HG02840 (cell line): Measurements from ENCODE around the gene CASS4.

ENCODE experiments used
- ATAC-seq: cut with Tn5 transposase; IDR thresholded peaks from one replicate; pipeline ENCODE4 v1.9.1; 2021; ENCODE audit warnings: mild to moderate bottlenecking, moderate library complexity, moderate number of reproducible peaks; ENCODE audit not compliant: unreplicated experiment, low FRiP score

The CASS4 gene

DNA sequence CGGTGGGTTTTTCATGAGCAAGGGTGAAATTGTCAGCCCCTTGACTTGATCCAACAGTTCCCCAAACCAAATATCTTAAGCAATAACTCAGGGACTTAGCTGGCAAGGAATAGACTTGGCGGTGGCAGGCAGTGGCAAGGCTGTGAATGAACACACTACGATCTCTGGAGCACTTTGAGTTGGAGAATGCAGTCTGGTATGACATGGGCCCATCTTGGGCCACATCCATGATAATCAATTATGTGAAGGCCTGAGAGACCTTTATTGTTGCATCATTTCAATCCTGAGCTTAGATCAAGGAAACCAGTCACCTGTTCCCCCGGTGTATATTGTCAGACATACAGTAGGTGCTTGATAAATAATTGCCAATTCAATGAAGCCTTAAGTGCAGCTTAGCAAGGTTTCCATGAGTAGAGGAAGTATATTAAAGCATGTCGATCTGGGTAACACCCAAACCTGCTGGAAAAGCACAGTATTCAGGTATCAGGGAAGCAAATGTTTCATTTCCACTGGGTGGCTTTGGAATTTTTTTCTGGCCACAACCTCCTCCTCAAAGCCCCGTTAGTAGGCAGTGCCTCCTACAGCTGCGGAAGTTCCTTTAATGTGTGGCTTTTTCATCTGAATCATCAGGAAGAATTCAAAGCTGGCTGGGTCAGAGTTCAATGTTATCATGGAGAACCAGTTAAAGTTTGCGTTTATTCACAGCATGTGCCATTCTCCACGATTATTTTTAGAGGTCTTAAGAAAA lies 10.2 kb downstream of the CASS4 start:
- ATAC-seq = no peak

- ATAC-seq = no peak
Observed at GRCh38 chr20:56422824-56423189, 10.7 kb downstream of the CASS4 start.

DNA sequence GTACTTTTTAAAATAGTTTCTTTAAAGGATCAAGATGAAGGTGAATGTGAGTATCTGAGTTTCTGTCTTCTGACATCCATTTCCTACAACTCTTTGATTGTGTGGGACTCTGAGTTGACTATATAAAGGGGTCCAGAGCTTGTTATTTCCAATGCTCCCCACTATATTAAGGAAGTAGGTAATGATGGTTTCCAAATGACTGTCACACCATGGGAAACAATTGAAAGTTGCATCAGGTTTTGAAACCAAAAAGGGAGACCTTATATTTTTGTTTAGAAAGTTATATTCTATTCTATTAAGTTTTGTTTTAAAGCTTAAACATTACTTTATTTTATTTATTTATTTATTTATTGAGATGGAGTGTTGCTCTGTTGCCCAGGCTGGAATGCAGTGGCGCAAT lies 11.2 kb downstream of the CASS4 start:
- no peak for ATAC-seq

DNA sequence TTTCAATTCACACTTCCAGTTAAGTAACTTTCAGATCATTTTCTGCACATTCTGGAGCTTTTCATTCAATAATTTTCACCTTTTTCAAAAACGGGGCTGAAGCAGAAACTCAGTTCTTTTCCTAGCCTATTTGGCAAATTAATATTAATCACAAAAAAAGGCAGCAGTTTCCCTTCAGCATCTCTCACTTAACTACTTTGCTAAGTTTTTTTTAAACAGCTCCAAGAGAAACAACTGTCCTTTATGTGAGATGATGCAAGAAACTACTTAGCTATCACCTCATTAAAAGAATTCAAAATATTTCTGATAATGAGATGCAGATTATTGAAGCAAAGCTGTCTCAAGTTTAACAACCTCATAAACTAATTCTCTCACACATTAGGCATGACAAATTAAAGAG lies 11.8 kb downstream of the CASS4 start:
- ATAC-seq = no peak

DNA sequence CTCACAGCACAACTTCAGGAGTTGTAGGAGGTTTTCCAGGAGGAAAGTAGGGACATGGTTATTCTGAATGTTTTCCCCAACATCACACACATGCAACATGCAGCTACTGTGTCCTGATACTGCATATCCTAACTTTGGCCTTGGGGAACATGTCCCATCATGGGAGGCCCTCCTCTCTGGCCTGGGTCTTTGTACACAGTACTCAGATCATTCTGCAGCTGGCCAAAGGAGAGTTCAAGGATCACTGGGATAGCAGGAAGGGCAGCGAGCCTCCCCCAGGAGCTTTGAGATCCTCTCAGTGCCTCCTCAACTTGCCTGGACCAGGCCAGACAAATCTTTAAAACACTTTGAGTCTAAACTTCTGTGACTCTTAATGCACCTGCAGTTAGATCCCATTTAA lies 12.9 kb downstream of the CASS4 start:
- no peak for ATAC-seq

GRCh38 chr20:56426026-56426425 lies 14.0 kb downstream of the CASS4 start:
- ATAC-seq = no peak

DNA sequence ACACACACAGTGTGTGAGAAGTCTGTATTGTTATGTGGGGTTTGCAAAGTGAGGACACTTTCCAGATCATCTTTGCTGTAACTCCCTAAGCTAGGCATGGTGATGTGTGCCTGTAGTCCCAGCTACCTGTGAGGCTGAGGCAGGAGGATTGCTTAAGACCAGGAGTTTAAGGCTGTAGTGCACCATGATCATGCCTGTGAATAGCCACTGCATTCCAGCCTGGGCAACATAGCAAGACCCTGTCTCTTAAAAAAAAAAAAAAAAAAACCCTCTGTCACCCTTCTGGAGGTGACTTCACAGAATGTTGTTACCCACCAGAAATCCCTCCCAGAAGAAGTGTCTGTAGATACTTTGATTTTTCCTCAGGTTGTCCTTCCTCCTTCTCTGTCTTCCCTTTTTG lies 14.9 kb downstream of the CASS4 start:
- ATAC-seq = no peak

DNA sequence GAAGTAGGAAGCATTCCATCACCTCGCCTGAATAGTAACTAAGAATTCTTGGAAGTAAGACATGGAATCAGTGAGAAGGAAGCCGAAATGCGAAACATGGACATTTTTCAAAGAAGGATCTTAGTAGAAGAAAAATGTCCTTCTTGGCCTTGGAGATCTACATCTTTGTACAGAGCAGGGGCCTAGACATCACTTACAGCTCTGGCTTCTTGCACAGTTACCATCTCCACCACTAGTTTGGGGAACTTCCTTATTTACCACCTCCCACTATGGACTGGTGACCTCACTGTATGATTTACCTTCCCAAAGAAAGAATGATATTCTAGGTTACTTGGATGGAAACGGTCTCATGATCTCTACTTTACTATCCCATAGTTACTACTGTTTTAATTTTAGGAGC lies 15.7 kb downstream of the CASS4 start:
- ATAC-seq = no peak

GRCh38 chr20:56428410-56428809 lies 16.4 kb downstream of the CASS4 start:
- no peak for ATAC-seq

DNA sequence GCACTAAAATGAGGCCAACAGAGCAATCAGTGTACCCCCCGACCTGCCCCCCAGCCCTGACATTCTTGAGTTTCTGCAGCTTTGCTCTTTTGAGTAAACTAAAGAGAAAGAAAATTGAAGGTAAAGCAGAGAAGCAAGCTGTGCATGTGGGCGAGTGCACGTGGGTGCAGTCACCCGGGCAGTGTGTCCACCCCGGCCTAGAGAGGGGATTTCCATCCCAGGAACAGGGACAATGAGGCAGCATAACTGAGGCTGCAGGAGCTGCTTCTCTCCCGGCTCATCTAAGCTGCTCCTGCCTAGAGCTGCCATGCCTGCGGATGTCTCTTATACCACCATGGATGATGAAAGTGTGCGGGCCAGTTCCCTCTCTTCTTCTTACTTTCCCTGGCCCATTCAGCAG lies 16.8 kb downstream of the CASS4 start:
- no peak for ATAC-seq

GRCh38 chr20:56429502-56429901 lies 17.4 kb downstream of the CASS4 start:
- ATAC-seq = no peak

- ATAC-seq = no peak
Observed at GRCh38 chr20:56429941-56430340, 17.9 kb downstream of the CASS4 start.

GRCh38 chr20:56430461-56430860 lies 18.4 kb downstream of the CASS4 start:
- ATAC-seq = no peak

GRCh38 chr20:56430957-56431356 lies 18.9 kb downstream of the CASS4 start:
- ATAC-seq = no peak

GRCh38 chr20:56431471-56431870 lies 19.4 kb downstream of the CASS4 start:
- no peak for ATAC-seq

- no peak for ATAC-seq
Observed at GRCh38 chr20:56433221-56433879, 21.3 kb downstream of the CASS4 start.

- ATAC-seq = no peak
Observed at GRCh38 chr20:56433880-56434255, 21.8 kb downstream of the CASS4 start.

GRCh38 chr20:56437196-56437960 lies 25.3 kb downstream of the CASS4 start:
- no peak for ATAC-seq

- no peak for ATAC-seq
Observed at GRCh38 chr20:56438284-56438683, 26.2 kb downstream of the CASS4 start.

- no peak for ATAC-seq
Observed at GRCh38 chr20:56439771-56440291, 27.8 kb downstream of the CASS4 start.

DNA sequence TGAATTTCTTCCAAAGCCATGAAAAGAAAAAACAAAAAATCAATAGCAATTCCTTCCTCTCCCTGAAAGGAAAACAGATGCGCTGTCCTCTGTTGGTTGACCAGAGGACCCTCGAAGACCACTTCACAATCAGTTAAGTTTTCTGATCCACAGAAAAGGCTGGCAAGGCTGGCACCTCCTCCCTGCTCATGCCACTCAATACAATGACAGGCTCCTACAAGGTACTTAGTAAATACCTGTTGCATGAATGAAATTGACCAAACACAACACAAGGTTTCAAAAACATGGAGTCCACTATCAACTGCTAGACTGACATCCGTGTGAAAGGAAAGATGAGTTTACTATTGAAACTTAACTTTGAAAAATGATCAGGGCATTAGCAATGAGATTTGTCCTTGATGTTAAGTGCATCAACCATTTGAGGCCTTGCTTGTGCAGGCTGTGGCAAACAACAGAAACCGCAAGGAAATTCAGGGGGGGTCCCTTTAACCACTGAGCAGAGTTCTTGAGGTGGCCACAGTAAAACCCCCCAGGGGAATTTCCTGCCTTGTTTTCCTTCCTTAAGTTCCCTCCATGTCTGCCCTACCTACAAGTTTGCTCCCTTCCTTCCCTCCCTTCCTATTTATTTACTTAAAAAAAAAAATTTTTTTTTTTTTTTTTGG lies 28.4 kb downstream of the CASS4 start:
- ATAC-seq = peak; percentile 74
